ENCODE data around the gene MSI2. TPM values are rescaled to one million over a fixed set of nuclear protein-coding genes. Genes with fewer than 3 reads are reported as not detected.

The MSI2 gene
- total RNA-seq, 1 donor = 23.2 TPM

DNA sequence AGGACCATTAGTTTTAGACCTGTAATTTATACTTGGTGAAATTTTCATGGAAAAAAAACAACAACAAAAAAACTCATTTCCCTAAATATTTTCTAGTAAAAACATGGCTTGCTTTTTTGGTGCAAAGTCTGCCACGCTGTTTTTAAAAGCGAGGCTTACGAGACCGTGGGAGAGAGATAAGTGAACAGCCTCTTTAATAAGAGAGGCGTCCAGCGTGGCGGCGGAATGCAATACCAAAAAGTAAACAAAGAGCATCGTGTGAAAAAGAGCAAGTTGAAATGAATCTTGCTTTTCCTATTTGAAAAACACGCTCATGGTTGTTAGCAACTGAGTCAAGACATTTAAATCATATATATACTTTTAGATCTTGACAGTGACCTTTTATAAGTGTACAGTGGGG, 10.5 kb upstream of the MSI2 start:
- Histone ChIP-seq H3K79me2 (ENCODE audit: insufficient read depth, low read length) (no peaks in the 10 kb centered on the region), H3K4me3 (ENCODE audit: insufficient read depth, low read length) (no peak overlapping the region), H3K9me3 (ENCODE audit: low read depth, low read length) (no peaks in the 10 kb centered on the region), H3K27me3 (ENCODE audit: insufficient read depth, low read length) (peaks cover 10% of the 10 kb centered on the region), H3K4me1 (ENCODE audit: insufficient read depth, low read length) (no peaks in the 10 kb centered on the region), H2AFZ (ENCODE audit: low read length) (no peak overlapping the region), H3K27ac (ENCODE audit: low read depth, low read length) (no peak overlapping the region), H3K36me3 (ENCODE audit: insufficient read depth, low read length) (no peaks in the 10 kb centered on the region), H3K4me2 (ENCODE audit: insufficient read depth, low read length) (no peak overlapping the region), H4K20me1 (ENCODE audit: insufficient read depth, low read length) (no peaks in the 10 kb centered on the region)
- TF ChIP-seq, protein P1, sequence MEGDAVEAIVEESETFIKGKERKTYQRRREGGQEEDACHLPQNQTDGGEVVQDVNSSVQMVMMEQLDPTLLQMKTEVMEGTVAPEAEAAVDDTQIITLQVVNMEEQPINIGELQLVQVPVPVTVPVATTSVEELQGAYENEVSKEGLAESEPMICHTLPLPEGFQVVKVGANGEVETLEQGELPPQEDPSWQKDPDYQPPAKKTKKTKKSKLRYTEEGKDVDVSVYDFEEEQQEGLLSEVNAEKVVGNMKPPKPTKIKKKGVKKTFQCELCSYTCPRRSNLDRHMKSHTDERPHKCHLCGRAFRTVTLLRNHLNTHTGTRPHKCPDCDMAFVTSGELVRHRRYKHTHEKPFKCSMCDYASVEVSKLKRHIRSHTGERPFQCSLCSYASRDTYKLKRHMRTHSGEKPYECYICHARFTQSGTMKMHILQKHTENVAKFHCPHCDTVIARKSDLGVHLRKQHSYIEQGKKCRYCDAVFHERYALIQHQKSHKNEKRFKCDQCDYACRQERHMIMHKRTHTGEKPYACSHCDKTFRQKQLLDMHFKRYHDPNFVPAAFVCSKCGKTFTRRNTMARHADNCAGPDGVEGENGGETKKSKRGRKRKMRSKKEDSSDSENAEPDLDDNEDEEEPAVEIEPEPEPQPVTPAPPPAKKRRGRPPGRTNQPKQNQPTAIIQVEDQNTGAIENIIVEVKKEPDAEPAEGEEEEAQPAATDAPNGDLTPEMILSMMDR (IDR thresholded peaks at IDR 0.05; ENCODE audit: extremely low read depth, low read depth, low read length) = no peak
- DNase-seq (ENCODE audit: insufficient read length, low spot score, missing footprints) = no peak

DNA sequence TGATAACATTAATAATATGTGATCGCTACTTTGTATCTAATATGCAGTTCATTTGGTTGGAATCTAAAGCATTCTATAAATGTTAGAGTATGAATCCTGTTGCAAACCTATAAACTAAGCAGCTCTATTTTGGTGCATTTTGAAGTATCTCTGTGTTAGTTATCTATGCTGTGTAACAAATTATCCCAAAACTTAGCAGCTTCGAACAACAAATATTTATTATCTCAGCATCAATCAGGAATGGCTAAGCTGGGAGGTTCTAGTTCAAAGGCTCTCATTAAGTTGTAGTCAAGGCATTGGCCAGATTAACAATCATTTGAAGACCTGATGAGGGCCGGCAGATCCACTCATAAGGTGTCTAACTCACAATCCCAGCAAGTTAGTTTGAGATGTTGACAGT, 10.1 kb upstream of the MSI2 start:
- Histone ChIP-seq H3K27ac (ENCODE audit: low read depth, low read length) (no peak overlapping the region), H3K4me2 (ENCODE audit: insufficient read depth, low read length) (no peak overlapping the region), H3K36me3 (ENCODE audit: insufficient read depth, low read length) (no peaks in the 10 kb centered on the region), H2AFZ (ENCODE audit: low read length) (no peak overlapping the region), H3K9me3 (ENCODE audit: low read depth, low read length) (no peaks in the 10 kb centered on the region), H3K27me3 (ENCODE audit: insufficient read depth, low read length) (peaks cover 10% of the 10 kb centered on the region), H4K20me1 (ENCODE audit: insufficient read depth, low read length) (no peaks in the 10 kb centered on the region), H3K79me2 (ENCODE audit: insufficient read depth, low read length) (no peaks in the 10 kb centered on the region), H3K4me1 (ENCODE audit: insufficient read depth, low read length) (no peaks in the 10 kb centered on the region), H3K4me3 (ENCODE audit: insufficient read depth, low read length) (no peak overlapping the region)
- TF ChIP-seq, protein P1 (IDR thresholded peaks at IDR 0.05; ENCODE audit: extremely low read depth, low read depth, low read length) = no peak
- DNase-seq (ENCODE audit: insufficient read length, low spot score, missing footprints) = no peak

DNA sequence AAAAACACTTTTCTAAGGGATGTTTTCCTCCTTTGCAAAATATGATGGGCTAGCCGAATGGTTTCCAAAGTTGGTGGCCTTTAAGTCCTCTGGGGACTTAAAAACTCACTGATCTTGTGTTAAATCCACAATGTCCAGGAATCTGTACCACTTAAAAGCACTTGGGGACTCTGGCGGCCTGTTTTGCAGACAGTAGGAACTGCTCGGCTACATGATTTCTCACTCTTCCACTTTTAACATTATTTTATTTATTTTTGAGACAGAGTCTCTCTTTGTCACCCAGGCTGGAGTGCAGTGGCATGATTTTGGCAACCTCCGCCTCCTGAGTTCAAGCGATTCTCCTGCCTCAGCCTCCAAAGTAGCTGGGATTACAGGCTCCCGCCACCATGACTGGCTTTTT, 9.1 kb upstream of the MSI2 start:
- Histone ChIP-seq H3K4me1 (ENCODE audit: insufficient read depth, low read length) (no peaks in the 10 kb centered on the region), H3K4me2 (ENCODE audit: insufficient read depth, low read length) (no peak overlapping the region), H4K20me1 (ENCODE audit: insufficient read depth, low read length) (no peaks in the 10 kb centered on the region), H3K36me3 (ENCODE audit: insufficient read depth, low read length) (no peaks in the 10 kb centered on the region), H3K9me3 (ENCODE audit: low read depth, low read length) (no peaks in the 10 kb centered on the region), H3K27me3 (ENCODE audit: insufficient read depth, low read length) (peaks cover 10% of the 10 kb centered on the region), H3K27ac (ENCODE audit: low read depth, low read length) (no peak overlapping the region), H3K4me3 (ENCODE audit: insufficient read depth, low read length) (no peak overlapping the region), H3K79me2 (ENCODE audit: insufficient read depth, low read length) (no peaks in the 10 kb centered on the region), H2AFZ (ENCODE audit: low read length) (no peak overlapping the region)
- DNase-seq (ENCODE audit: insufficient read length, low spot score, missing footprints) = no peak
- TF ChIP-seq, protein P1 (IDR thresholded peaks at IDR 0.05; ENCODE audit: extremely low read depth, low read depth, low read length) = no peak

DNA sequence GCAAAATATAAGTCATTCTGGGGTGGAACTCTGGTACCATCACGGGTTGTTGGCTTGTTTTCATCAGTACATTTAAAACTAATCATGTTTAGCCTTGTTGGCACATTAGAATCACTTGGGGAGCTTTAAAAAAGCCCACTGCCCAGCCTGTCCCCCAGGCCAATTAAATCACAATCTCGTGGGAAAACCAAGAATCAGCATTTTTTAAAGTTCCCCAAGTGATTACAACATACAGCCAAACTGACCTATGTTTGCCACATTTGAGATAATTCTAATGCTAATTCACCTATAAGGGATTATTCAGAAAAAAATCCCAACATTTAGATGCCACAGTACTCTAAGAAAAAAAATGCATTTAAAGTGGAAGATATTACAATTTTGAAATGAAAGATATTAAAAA, 8.4 kb upstream of the MSI2 start:
- no peaks in the 10 kb centered on the region for H3K79me2 ChIP-seq (ENCODE audit: insufficient read depth, low read length)
- no peak for DNase-seq (ENCODE audit: insufficient read length, low spot score, missing footprints)
- peaks cover 12% of the 10 kb centered on the region for H3K27me3 ChIP-seq (ENCODE audit: insufficient read depth, low read length)
- H3K27ac ChIP-seq (ENCODE audit: low read depth, low read length) = no peak overlapping the region
- no peaks in the 10 kb centered on the region for H4K20me1 ChIP-seq (ENCODE audit: insufficient read depth, low read length)
- no peak overlapping the region for H3K4me3 ChIP-seq (ENCODE audit: insufficient read depth, low read length)
- H3K9me3 ChIP-seq (ENCODE audit: low read depth, low read length) = no peaks in the 10 kb centered on the region
- no peaks in the 10 kb centered on the region for H3K36me3 ChIP-seq (ENCODE audit: insufficient read depth, low read length)
- no peaks in the 10 kb centered on the region for H3K4me1 ChIP-seq (ENCODE audit: insufficient read depth, low read length)
- H3K4me2 ChIP-seq (ENCODE audit: insufficient read depth, low read length) = no peak overlapping the region
- TF ChIP-seq, protein P1 (IDR thresholded peaks at IDR 0.05; ENCODE audit: extremely low read depth, low read depth, low read length) = no peak
- H2AFZ ChIP-seq (ENCODE audit: low read length) = no peak overlapping the region
